B cell (primary cell): ENCODE measurements around the gene JAKMIP2.

Experiments used
- EZH2 ChIP-seq: IDR thresholded peaks from 2 replicates; pipeline ENCODE4 v1.6.1; 2012; ENCODE audit warnings: borderline replicate concordance, low read depth, mild to moderate bottlenecking, moderate library complexity, low read length; ENCODE audit not compliant: insufficient read depth, poor library complexity, severe bottlenecking
- TF ChIP-seq, protein P1 (sequence below): fragments of 200-600 bp; IDR thresholded peaks from one replicate; pipeline ENCODE4 v1.8.0; 2022; ENCODE audit warnings: antibody characterized with exemption, mild to moderate bottlenecking

DNA sequence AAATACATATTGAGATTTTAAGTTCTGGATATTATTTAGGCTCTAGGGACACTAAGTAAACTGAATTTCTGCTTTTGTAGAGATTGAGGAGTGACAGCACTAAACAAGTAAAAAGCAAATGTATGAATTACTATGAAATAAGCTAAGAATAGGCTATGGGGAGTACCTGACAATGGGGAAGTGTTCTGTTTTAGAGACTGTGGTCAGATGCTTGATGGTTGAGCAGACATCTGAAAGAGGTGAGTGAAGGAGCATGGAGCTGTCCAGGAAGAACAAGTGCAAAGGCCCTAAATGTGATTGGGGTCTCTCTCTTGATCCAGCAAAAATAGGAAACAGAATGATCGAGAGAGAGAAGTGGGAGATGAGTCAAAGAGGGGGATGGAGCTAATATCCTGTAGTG, 111.7 kb downstream of the JAKMIP2 start:
- TF ChIP-seq, protein P1, sequence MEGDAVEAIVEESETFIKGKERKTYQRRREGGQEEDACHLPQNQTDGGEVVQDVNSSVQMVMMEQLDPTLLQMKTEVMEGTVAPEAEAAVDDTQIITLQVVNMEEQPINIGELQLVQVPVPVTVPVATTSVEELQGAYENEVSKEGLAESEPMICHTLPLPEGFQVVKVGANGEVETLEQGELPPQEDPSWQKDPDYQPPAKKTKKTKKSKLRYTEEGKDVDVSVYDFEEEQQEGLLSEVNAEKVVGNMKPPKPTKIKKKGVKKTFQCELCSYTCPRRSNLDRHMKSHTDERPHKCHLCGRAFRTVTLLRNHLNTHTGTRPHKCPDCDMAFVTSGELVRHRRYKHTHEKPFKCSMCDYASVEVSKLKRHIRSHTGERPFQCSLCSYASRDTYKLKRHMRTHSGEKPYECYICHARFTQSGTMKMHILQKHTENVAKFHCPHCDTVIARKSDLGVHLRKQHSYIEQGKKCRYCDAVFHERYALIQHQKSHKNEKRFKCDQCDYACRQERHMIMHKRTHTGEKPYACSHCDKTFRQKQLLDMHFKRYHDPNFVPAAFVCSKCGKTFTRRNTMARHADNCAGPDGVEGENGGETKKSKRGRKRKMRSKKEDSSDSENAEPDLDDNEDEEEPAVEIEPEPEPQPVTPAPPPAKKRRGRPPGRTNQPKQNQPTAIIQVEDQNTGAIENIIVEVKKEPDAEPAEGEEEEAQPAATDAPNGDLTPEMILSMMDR: no peak
- TF ChIP-seq EZH2: no peak
